HCT116 (cell line): ENCODE data around the gene ZC3H12A.

ENCODE experiments used
- EZH2phosphoT487 ChIP-seq: fragments of 200-600 bp; IDR thresholded peaks from 2 replicates; pipeline ENCODE4 v1.6.1; 2018; ENCODE audit warnings: antibody characterized with exemption, borderline replicate concordance
- POLR2A ChIP-seq: IDR thresholded peaks from 2 replicates; pipeline ENCODE4 v1.7.0; 2011; ENCODE audit warnings: borderline replicate concordance; ENCODE audit not compliant: insufficient read depth, insufficient read length; ENCODE audit errors: extremely low read depth
- SIN3A ChIP-seq: IDR thresholded peaks from 2 replicates; pipeline ENCODE4 v1.6.1; 2012; ENCODE audit warnings: low read depth
- SP1 ChIP-seq: IDR thresholded peaks from 2 replicates; pipeline ENCODE4 v1.6.1; 2012; ENCODE audit warnings: low read depth
- YY1 ChIP-seq: IDR thresholded peaks from 2 replicates; pipeline ENCODE4 v1.6.1; 2011; ENCODE audit warnings: low read length, low read depth, moderate library complexity, mild to moderate bottlenecking; ENCODE audit not compliant: insufficient replicate concordance; ENCODE audit errors: extremely low read depth
- TF ChIP-seq, protein P1 (sequence below), 3 experiments: fragments of 200-600 bp in 1 of 3; sonication (generic) in 1 of 3; IDR thresholded peaks in 2 of 3; conservative IDR thresholded peaks in 1 of 3; 2 replicates each; pipeline ENCODE4 v1.5.1; 2012 to 2017; ENCODE audit warnings: low read depth in 2 of 3, low read length in 2 of 3, antibody characterized with exemption in 1 of 3, borderline replicate concordance in 1 of 3, control low read depth in 1 of 3, mild to moderate bottlenecking in 1 of 3, mixed read lengths in 1 of 3, mixed run types in 1 of 3, moderate library complexity in 1 of 3; ENCODE audit not compliant: insufficient read depth in 1 of 3
- TF ChIP-seq, protein P2 (sequence below): IDR thresholded peaks from 2 replicates; pipeline ENCODE4 v1.6.1; 2011; ENCODE audit warnings: mild to moderate bottlenecking, low read length, moderate library complexity; ENCODE audit not compliant: insufficient replicate concordance; ENCODE audit errors: extremely low read depth
- TF ChIP-seq, protein P3 (sequence below): IDR thresholded peaks from 2 replicates; pipeline ENCODE4 v1.6.1; 2012

DNA sequence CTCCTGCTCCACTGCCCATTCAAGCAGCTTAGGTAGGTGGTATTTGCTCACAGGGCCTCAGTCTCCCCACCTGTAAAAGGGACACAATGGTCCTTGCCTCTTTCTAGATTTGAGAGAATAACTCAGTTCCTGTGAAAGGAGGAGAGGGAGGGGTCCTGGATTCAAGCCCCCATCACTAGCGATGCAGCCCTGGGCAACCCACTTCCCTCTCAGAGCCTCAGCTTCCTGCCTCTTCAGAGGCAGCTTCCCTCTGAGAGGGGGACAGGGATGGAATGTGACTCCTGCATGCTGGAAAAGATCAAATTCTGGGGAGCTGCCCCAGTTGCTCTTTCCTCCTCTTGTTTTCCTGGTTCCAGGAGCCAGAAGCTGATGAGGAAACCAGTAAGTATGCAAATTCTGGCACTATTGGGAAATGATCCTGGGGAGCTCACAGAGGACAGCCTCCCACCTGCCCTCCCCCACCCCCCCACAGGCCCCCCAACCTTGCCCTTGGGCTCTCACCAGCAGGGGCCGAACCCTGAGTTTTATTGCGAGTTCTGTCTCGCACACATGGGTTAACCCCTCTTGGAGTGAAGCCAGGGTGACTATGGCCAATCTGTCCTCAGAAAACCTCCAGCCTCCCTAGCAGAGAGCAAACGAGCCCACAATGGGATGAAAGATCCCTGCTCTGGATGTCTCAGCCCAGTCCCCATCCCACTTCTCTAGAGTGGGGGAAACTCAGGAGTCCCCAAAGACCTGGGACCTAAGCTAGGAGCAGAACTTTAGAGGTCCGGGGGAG lies 11.7 kb downstream of the ZC3H12A start:
- TF ChIP-seq, protein P1, sequence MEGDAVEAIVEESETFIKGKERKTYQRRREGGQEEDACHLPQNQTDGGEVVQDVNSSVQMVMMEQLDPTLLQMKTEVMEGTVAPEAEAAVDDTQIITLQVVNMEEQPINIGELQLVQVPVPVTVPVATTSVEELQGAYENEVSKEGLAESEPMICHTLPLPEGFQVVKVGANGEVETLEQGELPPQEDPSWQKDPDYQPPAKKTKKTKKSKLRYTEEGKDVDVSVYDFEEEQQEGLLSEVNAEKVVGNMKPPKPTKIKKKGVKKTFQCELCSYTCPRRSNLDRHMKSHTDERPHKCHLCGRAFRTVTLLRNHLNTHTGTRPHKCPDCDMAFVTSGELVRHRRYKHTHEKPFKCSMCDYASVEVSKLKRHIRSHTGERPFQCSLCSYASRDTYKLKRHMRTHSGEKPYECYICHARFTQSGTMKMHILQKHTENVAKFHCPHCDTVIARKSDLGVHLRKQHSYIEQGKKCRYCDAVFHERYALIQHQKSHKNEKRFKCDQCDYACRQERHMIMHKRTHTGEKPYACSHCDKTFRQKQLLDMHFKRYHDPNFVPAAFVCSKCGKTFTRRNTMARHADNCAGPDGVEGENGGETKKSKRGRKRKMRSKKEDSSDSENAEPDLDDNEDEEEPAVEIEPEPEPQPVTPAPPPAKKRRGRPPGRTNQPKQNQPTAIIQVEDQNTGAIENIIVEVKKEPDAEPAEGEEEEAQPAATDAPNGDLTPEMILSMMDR (IDR thresholded peaks at IDR 0.05 in 2 of 3, conservative IDR thresholded peaks at IDR 0.05 in 1 of 3; ENCODE audit: borderline replicate concordance in 1 of 3, insufficient read depth in 1 of 3, low read depth in 2 of 3, low read length in 2 of 3): no peak
- TF ChIP-seq SP1 (no peak), SIN3A (no peak), POLR2A (no peak), YY1 (no peak), EZH2phosphoT487 (no peak)
- TF ChIP-seq, protein P2, sequence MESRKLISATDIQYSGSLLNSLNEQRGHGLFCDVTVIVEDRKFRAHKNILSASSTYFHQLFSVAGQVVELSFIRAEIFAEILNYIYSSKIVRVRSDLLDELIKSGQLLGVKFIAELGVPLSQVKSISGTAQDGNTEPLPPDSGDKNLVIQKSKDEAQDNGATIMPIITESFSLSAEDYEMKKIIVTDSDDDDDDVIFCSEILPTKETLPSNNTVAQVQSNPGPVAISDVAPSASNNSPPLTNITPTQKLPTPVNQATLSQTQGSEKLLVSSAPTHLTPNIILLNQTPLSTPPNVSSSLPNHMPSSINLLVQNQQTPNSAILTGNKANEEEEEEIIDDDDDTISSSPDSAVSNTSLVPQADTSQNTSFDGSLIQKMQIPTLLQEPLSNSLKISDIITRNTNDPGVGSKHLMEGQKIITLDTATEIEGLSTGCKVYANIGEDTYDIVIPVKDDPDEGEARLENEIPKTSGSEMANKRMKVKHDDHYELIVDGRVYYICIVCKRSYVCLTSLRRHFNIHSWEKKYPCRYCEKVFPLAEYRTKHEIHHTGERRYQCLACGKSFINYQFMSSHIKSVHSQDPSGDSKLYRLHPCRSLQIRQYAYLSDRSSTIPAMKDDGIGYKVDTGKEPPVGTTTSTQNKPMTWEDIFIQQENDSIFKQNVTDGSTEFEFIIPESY: no peak
- TF ChIP-seq, protein P3, sequence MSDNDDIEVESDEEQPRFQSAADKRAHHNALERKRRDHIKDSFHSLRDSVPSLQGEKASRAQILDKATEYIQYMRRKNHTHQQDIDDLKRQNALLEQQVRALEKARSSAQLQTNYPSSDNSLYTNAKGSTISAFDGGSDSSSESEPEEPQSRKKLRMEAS: no peak
